ENCODE results near the gene EPHA5.

GRCh38 chr4:65550500-65550899 lies 119.8 kb downstream of the EPHA5 start:
- TF ChIP-seq GATA3 (IDR thresholded peaks at IDR 0.05; ENCODE audit: low read depth, low read length) (no peak), GATA2 (IDR thresholded peaks at IDR 0.05; ENCODE audit: low read depth, low read length) (no peak)
